Effector CD4-positive, alpha-beta T cell (primary cell): ENCODE measurements around the gene MBNL2.

ENCODE experiments used
- DNase-seq: peaks from one replicate; pipeline ENCODE4 v3.0.0-alpha.2; 2020

Gene MBNL2

DNA sequence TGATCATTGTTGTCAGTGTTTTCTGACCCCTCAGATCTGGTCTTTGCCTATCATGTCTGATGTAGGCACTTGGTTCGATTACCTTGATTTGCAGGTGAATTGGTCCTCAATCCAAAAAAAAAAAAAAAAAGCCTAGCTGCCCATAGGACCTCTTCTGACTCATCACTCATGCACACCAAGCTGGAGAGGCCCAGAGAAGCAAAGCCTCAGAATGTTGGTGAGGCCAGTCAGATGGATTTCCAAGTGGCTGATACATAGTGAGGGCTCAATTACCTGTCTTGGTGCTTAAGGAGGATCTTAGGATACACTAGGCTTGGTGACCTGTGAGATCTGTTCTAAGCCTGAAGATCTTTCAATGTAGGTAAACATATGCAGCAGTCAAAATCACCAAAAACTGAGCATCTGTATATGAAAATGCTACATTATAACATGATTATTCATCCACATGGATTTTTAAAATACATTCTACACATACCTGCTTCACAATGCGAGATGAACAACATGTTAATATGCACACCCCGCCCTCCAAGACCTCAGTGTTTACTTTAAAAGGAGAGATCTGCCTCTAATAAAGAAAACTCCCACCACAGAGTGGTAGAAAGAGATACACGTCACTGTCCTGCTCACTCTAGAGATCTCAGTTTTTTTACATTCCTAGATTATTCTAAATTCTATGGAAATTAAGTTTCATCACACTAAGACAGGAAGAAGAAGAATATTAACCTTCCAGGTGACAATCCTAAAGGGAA, 132.0 kb downstream of the MBNL2 start:
- no peak for DNase-seq

DNA sequence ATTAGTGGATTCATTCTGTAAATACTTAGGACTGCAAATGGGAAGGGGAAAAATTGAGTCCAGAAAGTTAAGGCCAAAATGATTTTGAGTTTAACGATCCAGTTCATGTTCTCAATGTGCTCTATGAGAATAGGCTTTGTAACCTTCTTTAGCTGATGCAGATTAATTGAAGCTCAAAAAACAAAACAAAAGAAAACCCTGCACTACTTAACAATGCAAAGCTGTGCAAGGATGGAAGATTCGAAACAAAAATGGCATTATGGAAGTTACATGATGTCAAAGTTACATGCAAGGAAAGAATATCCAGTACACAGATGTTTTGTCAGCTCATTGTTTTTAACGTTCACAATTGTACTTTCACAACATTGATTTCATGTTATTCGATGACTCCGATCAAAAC, 132.7 kb downstream of the MBNL2 start:
- no peak for DNase-seq

DNA sequence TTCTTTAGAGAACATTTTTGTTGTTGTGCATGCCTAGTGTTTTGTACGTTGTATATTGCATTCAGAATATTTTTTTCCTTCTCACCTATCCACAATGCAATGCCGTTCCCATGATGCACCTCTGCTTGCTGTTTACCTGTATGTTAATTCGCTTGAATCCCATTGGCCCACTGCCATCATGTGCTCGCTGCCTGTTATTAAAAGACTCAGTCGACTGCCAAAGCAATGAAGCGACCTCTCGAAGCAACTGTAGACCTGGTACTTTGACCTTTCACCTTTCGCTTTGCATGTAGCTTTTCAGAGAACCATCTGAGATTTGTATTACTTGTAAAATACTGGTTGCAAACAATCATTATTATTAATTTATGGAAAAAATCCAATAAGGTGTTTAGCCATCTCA, 134.5 kb downstream of the MBNL2 start:
- no peak for DNase-seq

DNA sequence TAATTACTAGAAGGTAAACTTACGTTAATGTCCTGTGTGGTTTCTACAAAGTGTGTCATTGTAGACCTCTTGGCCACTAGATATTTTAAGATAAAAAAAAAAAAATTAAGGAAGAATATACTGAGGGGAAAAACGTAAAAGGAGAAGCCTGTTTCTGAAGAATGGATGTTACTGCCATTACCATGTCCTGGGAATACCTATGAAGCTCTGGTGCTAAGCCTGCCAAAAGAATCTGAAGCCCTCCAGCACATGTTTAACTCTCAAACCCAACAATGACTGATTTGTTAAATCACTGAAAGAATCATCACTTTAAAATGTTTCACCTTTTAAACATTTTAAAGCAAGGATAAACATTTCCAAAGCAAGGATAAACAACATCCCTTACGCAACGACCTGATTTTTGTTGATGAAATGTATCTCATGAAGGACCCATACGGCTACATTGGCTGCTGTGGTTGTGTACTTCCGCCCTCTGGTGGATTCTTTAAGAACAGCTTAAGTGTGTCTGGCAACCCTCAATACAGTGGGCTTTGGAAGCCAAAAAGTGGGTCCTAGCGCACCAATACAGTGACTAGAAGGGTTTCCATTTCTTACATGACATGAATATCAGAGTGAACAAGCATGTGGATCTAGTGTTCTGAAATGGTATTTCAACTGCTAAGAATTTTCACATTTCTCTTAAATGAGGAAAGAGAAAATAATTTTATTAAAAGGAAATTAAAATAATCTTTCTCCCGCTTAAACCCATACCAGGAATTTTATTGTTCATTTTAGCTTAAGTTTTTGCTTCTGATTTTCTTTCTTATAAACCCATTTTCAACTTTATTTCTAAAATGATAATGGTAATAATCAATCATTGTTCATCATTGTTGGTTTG, 137.3 kb downstream of the MBNL2 start:
- DNase-seq, result peak; percentile 38

- no peak for DNase-seq
These were observed 138.5 kb downstream of the MBNL2 start for GRCh38 chr13:97360610-97361009.

GRCh38 chr13:97364031-97364430, 141.9 kb downstream of the MBNL2 start:
- no peak for DNase-seq

DNA sequence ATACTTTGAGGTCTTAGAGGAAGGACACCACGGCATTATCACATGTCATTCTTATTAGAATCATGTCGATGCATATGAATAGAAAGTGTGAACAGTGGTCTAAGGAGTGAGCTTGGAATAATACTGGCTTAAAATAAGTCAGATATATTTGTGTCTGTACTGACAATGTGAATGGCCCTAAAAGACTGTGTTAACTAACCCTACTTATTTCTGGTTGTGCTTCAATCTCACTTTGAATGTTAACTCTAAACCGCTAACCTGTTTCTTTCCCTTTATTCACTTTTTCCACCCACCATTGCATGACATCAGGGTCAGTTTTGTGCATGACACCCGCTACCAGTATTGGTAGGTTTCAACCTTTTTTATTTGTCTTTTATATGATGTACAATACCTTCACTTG, 142.7 kb downstream of the MBNL2 start:
- DNase-seq, result no peak

- no peak for DNase-seq
These were observed 144.1 kb downstream of the MBNL2 start for GRCh38 chr13:97366172-97366688.

DNA sequence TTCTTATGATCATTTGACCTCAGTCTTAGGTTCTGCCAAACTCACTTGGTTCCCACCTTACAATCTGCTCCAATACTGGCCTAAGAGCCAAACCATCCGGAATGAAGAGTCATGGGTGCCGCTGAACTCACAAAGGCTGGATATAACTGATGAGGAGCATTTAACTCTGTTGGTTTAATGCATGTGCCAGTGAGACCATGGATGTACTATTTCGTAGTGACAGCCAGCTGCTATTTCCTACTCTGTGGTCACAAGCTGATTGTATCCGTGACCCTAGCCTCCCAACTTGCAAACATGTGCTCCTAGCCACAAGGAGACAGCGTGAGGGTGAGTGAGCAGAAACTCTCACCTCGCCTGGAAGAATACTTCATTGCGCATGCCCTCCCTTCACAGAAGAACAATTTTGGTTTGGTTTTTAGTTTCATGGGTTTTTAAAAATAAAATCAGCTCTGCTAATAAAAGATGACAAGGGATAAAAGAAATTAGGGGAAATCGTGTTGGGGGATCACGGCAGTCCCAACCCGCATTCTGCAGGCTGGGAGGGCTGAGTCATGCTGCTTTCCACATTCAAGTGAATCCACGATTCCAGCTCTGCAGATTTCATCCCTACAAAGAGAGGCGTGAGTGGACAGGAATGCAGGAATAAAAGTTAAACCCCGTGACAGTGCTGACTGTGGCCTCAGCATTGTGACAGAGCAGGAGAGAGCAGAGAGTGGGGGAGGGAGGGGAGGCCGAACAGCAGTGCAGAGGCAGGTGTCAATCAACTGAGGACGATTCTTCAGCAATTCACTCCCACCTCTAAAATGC, 145.1 kb downstream of the MBNL2 start:
- DNase-seq, result no peak

DNA sequence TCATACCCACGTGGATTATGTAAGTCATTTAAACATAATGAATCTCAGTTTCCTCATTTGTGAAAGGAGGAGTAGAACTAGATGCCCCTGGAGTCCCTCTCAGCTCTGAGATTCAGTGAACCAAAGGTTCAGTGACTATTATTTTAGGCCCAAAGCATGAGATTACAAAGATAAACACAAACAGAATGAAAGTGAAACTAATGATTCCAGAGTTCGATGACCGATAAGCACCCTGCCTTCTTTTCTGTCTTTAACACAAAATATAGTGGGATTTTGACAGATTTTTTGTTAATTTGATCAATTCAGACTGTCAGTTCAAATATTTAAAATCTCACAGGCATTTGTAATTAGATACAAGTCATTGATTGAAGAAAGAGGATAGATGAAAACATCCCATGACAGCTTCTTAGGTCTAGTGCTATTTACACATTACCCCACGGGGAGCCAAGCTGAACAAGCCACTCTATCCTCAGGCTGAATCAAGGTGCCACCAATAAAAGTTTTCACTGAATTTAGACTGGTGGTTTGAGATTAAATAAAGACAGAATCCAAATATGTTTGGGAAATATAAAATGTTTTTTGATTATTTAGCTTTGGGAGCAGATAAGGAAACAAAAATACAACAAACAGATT, 147.2 kb downstream of the MBNL2 start:
- DNase-seq, result no peak

- no peak for DNase-seq
These were observed 149.5 kb downstream of the MBNL2 start for GRCh38 chr13:97371486-97372109.

DNA sequence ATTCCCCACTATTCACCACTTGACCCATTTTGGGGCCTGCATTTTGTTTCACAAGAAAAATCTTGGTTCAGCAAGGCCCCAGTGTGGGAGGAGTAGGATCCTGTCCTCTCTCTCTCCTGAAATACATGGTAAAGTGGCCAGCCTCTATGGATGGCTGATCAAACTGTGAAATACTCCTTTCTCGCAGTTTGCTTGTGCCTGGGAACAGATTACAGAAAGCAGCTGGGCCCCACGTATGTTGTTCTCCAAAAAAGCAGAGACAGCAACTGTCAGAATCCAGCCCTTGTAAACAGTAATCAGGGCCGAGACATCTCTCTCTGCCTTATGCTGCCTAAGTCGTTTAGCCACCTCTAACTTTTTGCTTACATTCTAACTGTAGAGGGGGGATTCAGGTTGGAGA, 150.8 kb downstream of the MBNL2 start:
- DNase-seq, result no peak

GRCh38 chr13:97373787-97374186, 151.7 kb downstream of the MBNL2 start:
- no peak for DNase-seq

GRCh38 chr13:97376981-97377380, 154.8 kb downstream of the MBNL2 start:
- DNase-seq, result no peak

- DNase-seq, result no peak
These were observed 157.3 kb downstream of the MBNL2 start for GRCh38 chr13:97379386-97379785.

- DNase-seq, result no peak
These were observed 158.6 kb downstream of the MBNL2 start for GRCh38 chr13:97380696-97381095.

- DNase-seq, result no peak
These were observed 159.1 kb downstream of the MBNL2 start for GRCh38 chr13:97381189-97381588.

- DNase-seq, result no peak
These were observed 160.1 kb downstream of the MBNL2 start for GRCh38 chr13:97382276-97382675.

DNA sequence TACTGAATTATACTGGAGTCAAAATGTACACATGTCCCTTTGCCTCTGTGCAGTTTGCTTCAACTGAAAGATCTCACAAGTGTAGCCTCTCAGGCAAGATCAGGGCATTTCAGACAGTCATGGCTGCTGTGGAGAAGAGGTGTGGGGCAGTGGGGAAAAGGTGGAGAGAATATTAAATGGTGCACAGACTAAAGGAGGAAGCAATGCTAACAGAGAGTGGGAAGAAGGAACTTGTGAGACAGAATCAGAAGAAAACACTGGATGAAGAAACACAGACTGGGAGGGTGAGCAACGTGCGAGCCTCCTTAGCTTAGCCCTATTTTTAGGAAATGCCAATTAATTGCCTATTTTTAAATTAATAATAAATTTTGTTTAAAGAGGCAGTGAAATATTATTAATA, 162.2 kb downstream of the MBNL2 start:
- DNase-seq, result no peak

DNA sequence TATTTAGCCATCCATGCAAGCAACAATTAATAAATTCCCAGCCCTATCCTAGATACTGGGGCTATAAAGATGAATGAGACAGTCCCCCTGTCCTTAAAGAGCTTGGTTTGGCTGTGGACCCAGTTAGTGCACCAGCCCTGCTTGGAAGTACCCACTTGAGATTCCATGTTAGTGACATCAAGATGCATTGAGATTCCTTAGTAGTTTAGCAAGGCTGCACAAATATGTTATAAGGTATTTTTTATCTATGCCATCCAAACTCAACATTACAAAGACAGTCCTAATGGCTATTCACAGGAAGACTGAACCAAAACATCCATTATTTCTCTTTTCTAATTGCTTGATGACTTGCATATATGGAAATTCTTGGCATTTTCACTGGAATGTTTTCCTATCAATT, 163.0 kb downstream of the MBNL2 start:
- no peak for DNase-seq

GRCh38 chr13:97385854-97386253, 163.7 kb downstream of the MBNL2 start:
- no peak for DNase-seq
